Stimulated activated CD4-positive, alpha-beta T cell treated with anti-CD3 and anti-CD28 coated beads, Interleukin-4, amount 100 ng/mL, for 1 hour (primary cell): Measurements from ENCODE around the gene KCNA5.

Experiments
- DNase-seq: peaks from one replicate; pipeline ENCODE4 v3.0.0-alpha.2; 2020

KCNA5 gene

GRCh38 chr12:5030066-5030465 is 13.6 kb upstream of the KCNA5 start:
- no peak for DNase-seq

GRCh38 chr12:5031242-5031641 is 12.4 kb upstream of the KCNA5 start:
- DNase-seq = no peak

GRCh38 chr12:5031958-5032357 is 11.7 kb upstream of the KCNA5 start:
- DNase-seq = no peak

GRCh38 chr12:5032821-5033220 is 10.9 kb upstream of the KCNA5 start:
- DNase-seq = no peak

GRCh38 chr12:5033883-5034282 is 9.8 kb upstream of the KCNA5 start:
- no peak for DNase-seq

- no peak for DNase-seq
These were observed 9.1 kb upstream of the KCNA5 start for GRCh38 chr12:5034603-5035002.

- DNase-seq = no peak
These were observed 8.1 kb upstream of the KCNA5 start for GRCh38 chr12:5035618-5036017.

- DNase-seq = no peak
These were observed 7.6 kb upstream of the KCNA5 start for GRCh38 chr12:5036031-5036430.

- no peak for DNase-seq
These were observed 5.8 kb upstream of the KCNA5 start for GRCh38 chr12:5037795-5038357.

- no peak for DNase-seq
These were observed 4.8 kb upstream of the KCNA5 start for GRCh38 chr12:5038781-5039311.

GRCh38 chr12:5039815-5040214 is 3.9 kb upstream of the KCNA5 start:
- no peak for DNase-seq

GRCh38 chr12:5040368-5040767 is 3.3 kb upstream of the KCNA5 start:
- DNase-seq = no peak

GRCh38 chr12:5044420-5045295 is 979 bp downstream of the KCNA5 start:
- DNase-seq = no peak

GRCh38 chr12:5047094-5047493 is 3.4 kb downstream of the KCNA5 start:
- DNase-seq = no peak

- no peak for DNase-seq
These were observed 4.0 kb downstream of the KCNA5 start for GRCh38 chr12:5047729-5048128.

GRCh38 chr12:5050542-5050941 is 6.9 kb downstream of the KCNA5 start:
- DNase-seq = no peak

- DNase-seq = no peak
These were observed 7.7 kb downstream of the KCNA5 start for GRCh38 chr12:5051334-5051733.

GRCh38 chr12:5051913-5052312 is 8.2 kb downstream of the KCNA5 start:
- no peak for DNase-seq

GRCh38 chr12:5052348-5052747 is 8.7 kb downstream of the KCNA5 start:
- DNase-seq = no peak

GRCh38 chr12:5059358-5059757 is 15.7 kb downstream of the KCNA5 start:
- no peak for DNase-seq

GRCh38 chr12:5060958-5061357 is 17.3 kb downstream of the KCNA5 start:
- no peak for DNase-seq

GRCh38 chr12:5063149-5063548 is 19.5 kb downstream of the KCNA5 start:
- no peak for DNase-seq

- DNase-seq = no peak
These were observed 21.3 kb downstream of the KCNA5 start for GRCh38 chr12:5064913-5065490.

GRCh38 chr12:5066251-5066650 is 22.6 kb downstream of the KCNA5 start:
- no peak for DNase-seq
